Heart left ventricle (tissue), 16 donors: ENCODE measurements around the gene ECT2. TPM values are rescaled to one million over a fixed set of nuclear protein-coding genes. Genes with fewer than 3 reads are reported as not detected.
A peak's percentile ranks its signal among the peaks of the same experiment; 100 is the strongest.

Experiments used
- ATAC-seq, 4 donors: fragments of 200-7000 bp; cut with Tn5 transposase; one replicate each; pipeline ENCODE4 v1.9.1; 2020 to 2022; ENCODE audit warnings: moderate library complexity in 4 of 4, mild to moderate bottlenecking in 3 of 4, moderate number of reproducible peaks in 1 of 4
- DNase-seq, 5 donors: peaks; one replicate each; pipeline ENCODE4 v3.0.0-alpha.2; 2020
- H3K27ac ChIP-seq, 12 donors: fragments of 200-600 bp; sonication (generic) in 4 of 12; one replicate each; pipeline versions ENCODE4 v1.5.0 to v1.8.0; 2016 to 2022; ENCODE audit warnings: mild to moderate bottlenecking in 2 of 12
- H3K27me3 ChIP-seq, 9 donors: fragments of 200-600 bp; sonication (generic) in 2 of 9; one replicate each; pipeline versions ENCODE4 v1.5.1 to v1.8.0; 2016 to 2022; ENCODE audit warnings: mild to moderate bottlenecking in 3 of 9
- H3K36me3 ChIP-seq, 9 donors: fragments of 200-600 bp; sonication (generic) in 2 of 9; one replicate each; pipeline versions ENCODE4 v1.5.0 to v1.8.0; 2018 to 2022; ENCODE audit warnings: mild to moderate bottlenecking in 2 of 9
- H3K4me1 ChIP-seq, 12 donors: fragments of 200-600 bp; sonication (generic) in 4 of 12; one replicate each; pipeline versions ENCODE4 v1.5.0 to v1.8.0; 2016 to 2022; ENCODE audit warnings: mild to moderate bottlenecking in 3 of 12
- H3K4me3 ChIP-seq, 12 donors: fragments of 200-600 bp; sonication (generic) in 4 of 12; one replicate each; pipeline versions ENCODE4 v1.5.0 to v1.8.0; 2017 to 2022; ENCODE audit warnings: mild to moderate bottlenecking in 9 of 12, moderate library complexity in 4 of 12
- H3K9me3 ChIP-seq, 12 donors: fragments of 200-600 bp; sonication (generic) in 4 of 12; one replicate each; pipeline versions ENCODE4 v1.5.0 to v1.8.0; 2016 to 2022; ENCODE audit warnings: mild to moderate bottlenecking in 1 of 12
- POLR2A ChIP-seq, 2 donors: fragments of 450-650 bp; IDR thresholded peaks; one replicate each; pipeline ENCODE4 v1.6.1; 2017; ENCODE audit warnings: antibody characterized with exemption in 2 of 2, mild to moderate bottlenecking in 2 of 2, moderate library complexity in 2 of 2
- WGBS, 4 donors: extraction: QIAGEN DNeasy Blood & Tissue Kit in 2 of 4; methylation state at CpG; one replicate each; pipeline versions ENCODE4 v1.1.5 to v1.1.7; 2013 to 2018; 5-methylcytosine and 5-hydroxymethylcytosine counted together
- intact Hi-C, 10 donors: fragments of 100-400 bp; cut with DNase I; formaldehyde crosslinking; loops; one replicate each; pipeline versions ENCODE4 v1.11.1 to v1.14.2; 2022
- polyA plus RNA-seq, 2 donors: library from polyadenylated mRNA; stranded (reverse); fragments of 200-250 nt; gene quantifications; one replicate each; pipeline ENCODE4 v1.2.3, GENCODE V29; 2013
- total RNA-seq, 9 donors: library from RNA; depleted of rRNA in 2 of 9; stranded (reverse); fragments of >200 nt in 2 of 9; fragmentation: NEBNext Ultra II Directional in 3 of 9; extraction: Animal tissue kit (Norgen Biotek cat#: 25700) in 3 of 9; gene quantifications; one replicate each; pipeline versions ENCODE4 v1.1.0 to v1.2.4, GENCODE V29; 2016 to 2023
- TF ChIP-seq, protein P1 (sequence below), 12 donors: fragments of 200-600 bp; sonication (generic) in 4 of 12; IDR thresholded peaks; one replicate each; pipeline versions ENCODE4 v1.5.0 to v1.8.0; 2018 to 2022; ENCODE audit warnings: antibody characterized with exemption in 12 of 12, mild to moderate bottlenecking in 5 of 12
- donor health status: ischemic (EF 13 %, LVEDD 7.1; RV severe dilation, severe dysfunction).
- donor health status: healthy with polysubstance abuse.
- donor health status: DM: no; HTN: yes; CAD: no.
- donor health status: DM: no; HTN: no; CAD: no.
- donor health status: ischemic (EF 25% LVEDD 6.9; RV normal size, moderate dysfunction).
- donor health status: ischemic (EF 25% LVEDD 5.7; RV mildly dilated, moderate dysfunction).
- donor health status: healthy.
- donor health status: DM: yes; HTN: yes; CAD: no.
- donor health status: ischemic (EF 35%, LVEDD 5.7; RV mildly dilated, moderate dysfunction).
- donor health status: nonischemic (EF 11% LVEDD 7.7; RV severe dilation, severe dysfunction).
- donor health status: DM: yes; HTN: yes; CAD: no.
- donor health status: PGD.
- donor health status: ischemic (EF 29% LVEDD 5.4; RV normal size, mild dysfunction).
- donor health status: nonischemic (EF 23%, LVEDD 6.1; RV moderate dilation, normal function).

Gene ECT2
- total and polyA plus RNA-seq, 11 donors: 1.6 to 9.1 (median 4.4) TPM

GRCh38 chr3:172815857-172816256 is 65.3 kb downstream of the ECT2 start:
- H3K36me3 ChIP-seq: peaks cover 0 to 24% (median 0%) of the 10 kb centered on the region in 9 donors
- H3K27ac ChIP-seq: peak overlapping the region in 8 of 12 donors; percentile 14 to 73 (median 62)
- H3K27me3 ChIP-seq: no peaks in the 10 kb centered on the region
- TF ChIP-seq, protein P1, sequence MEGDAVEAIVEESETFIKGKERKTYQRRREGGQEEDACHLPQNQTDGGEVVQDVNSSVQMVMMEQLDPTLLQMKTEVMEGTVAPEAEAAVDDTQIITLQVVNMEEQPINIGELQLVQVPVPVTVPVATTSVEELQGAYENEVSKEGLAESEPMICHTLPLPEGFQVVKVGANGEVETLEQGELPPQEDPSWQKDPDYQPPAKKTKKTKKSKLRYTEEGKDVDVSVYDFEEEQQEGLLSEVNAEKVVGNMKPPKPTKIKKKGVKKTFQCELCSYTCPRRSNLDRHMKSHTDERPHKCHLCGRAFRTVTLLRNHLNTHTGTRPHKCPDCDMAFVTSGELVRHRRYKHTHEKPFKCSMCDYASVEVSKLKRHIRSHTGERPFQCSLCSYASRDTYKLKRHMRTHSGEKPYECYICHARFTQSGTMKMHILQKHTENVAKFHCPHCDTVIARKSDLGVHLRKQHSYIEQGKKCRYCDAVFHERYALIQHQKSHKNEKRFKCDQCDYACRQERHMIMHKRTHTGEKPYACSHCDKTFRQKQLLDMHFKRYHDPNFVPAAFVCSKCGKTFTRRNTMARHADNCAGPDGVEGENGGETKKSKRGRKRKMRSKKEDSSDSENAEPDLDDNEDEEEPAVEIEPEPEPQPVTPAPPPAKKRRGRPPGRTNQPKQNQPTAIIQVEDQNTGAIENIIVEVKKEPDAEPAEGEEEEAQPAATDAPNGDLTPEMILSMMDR (IDR thresholded peaks at IDR 0.05): no peak
- no peak for TF ChIP-seq POLR2A (IDR thresholded peaks at IDR 0.05)
- H3K9me3 ChIP-seq: no peaks in the 10 kb centered on the region
- ATAC-seq (peak; percentile 73 to 93 (median 90)), DNase-seq (no peak)
- intact Hi-C loops: loop anchor here in 4 of 10 donors (5.0 to 10.0 kb wide), 5 partner anchors 221 to 739 kb away; partner anchors contain the start of gene NLGN1 (in 3 of the 4)
- H3K4me1 ChIP-seq: peaks cover 0 to 13% (median 0%) of the 10 kb centered on the region in 12 donors
- 39 to 53% (median 46%) methylated on average over 4 of the region's 4 CpGs for WGBS, 4 donors
- H3K4me3 ChIP-seq: no peak overlapping the region

DNA sequence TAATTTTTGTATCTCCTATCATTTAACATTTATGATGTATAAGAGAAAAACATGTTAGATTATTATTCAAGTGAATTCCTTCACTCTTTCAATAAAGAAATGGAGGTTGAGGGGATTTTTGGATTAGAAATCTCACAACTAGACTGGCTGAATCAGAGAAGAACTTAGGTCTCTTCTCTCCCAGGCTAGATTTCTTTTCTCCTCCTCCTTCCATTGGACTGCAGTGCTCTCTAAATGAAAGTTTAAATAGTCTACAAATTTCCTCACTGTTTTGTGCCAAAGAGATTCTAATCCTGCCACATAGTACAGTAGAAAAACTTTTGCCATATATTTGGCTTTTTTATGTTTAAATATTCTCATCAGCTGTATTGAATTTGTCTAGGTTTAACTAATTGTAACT is 65.8 kb downstream of the ECT2 start:
- TF ChIP-seq, protein P1 (IDR thresholded peaks at IDR 0.05): no peak
- no peak for TF ChIP-seq POLR2A (IDR thresholded peaks at IDR 0.05)
- peak in 2 of 4 donors; percentile 41 to 55 for ATAC-seq
- intact Hi-C loops: loop anchor here in 4 of 10 donors (5.0 to 10.0 kb wide), 5 partner anchors 221 to 739 kb away; partner anchors contain the start of gene NLGN1 (in 3 of the 4)
- DNase-seq: no peak
- Histone ChIP-seq H3K36me3 (peaks cover 0 to 28% (median 0%) of the 10 kb centered on the region in 9 donors), H3K27me3 (no peaks in the 10 kb centered on the region), H3K4me3 (no peak overlapping the region), H3K4me1 (peaks cover 0 to 13% (median 0%) of the 10 kb centered on the region in 12 donors), H3K9me3 (peaks cover 0 to 4% (median 0%) of the 10 kb centered on the region in 12 donors), H3K27ac (peak overlapping the region in 7 of 12 donors; percentile 44 to 73 (median 66))

- H3K27me3 ChIP-seq: no peaks in the 10 kb centered on the region
- WGBS, 4 donors: 75 to 84% (median 76%) methylated on average over 2 of the region's 2 CpGs
- H3K9me3 ChIP-seq: peaks cover 0 to 11% (median 0%) of the 10 kb centered on the region in 12 donors
- ATAC-seq (peak in 1 of 4 donors; percentile 54), DNase-seq (no peak)
- H3K27ac ChIP-seq: peak overlapping the region in 4 of 12 donors; percentile 55 to 73 (median 70)
- H3K4me1 ChIP-seq: peaks cover 0 to 13% (median 0%) of the 10 kb centered on the region in 12 donors
- TF ChIP-seq, protein P1 (IDR thresholded peaks at IDR 0.05): no peak
- TF ChIP-seq POLR2A (IDR thresholded peaks at IDR 0.05): no peak
- no peak overlapping the region for H3K4me3 ChIP-seq
- intact Hi-C loops: loop anchor here in 4 of 10 donors (5.0 to 10.0 kb wide), 5 partner anchors 220 to 738 kb away; partner anchors contain the start of gene NLGN1 (in 3 of the 4)
- peaks cover 0 to 28% (median 0%) of the 10 kb centered on the region in 9 donors for H3K36me3 ChIP-seq
These were observed 66.4 kb downstream of the ECT2 start for GRCh38 chr3:172816968-172817367.

GRCh38 chr3:172820492-172820891 is 70.0 kb downstream of the ECT2 start:
- TF ChIP-seq POLR2A (IDR thresholded peaks at IDR 0.05): no peak
- TF ChIP-seq, protein P1 (IDR thresholded peaks at IDR 0.05): no peak
- Histone ChIP-seq H3K27me3 (no peaks in the 10 kb centered on the region), H3K9me3 (peaks cover 0 to 29% (median 0%) of the 10 kb centered on the region in 12 donors), H3K4me3 (no peak overlapping the region), H3K4me1 (peaks cover 0 to 10% (median 0%) of the 10 kb centered on the region in 12 donors), H3K27ac (no peak overlapping the region), H3K36me3 (peaks cover 0 to 21% (median 0%) of the 10 kb centered on the region in 9 donors)
- no peak for ATAC-seq
- intact Hi-C loops: no loop called here
- DNase-seq: no peak
- 44 to 72% (median 58%) methylated on average over 2 of the region's 2 CpGs for WGBS, 4 donors
